H9 (cell line): ENCODE results near the gene SPINT3. TPM values are rescaled to one million over a fixed set of nuclear protein-coding genes. Genes with fewer than 3 reads are reported as not detected.

Experiments used
- DNase-seq: peaks from one replicate; pipeline ENCODE4 v3.0.0-alpha.2; 2017
- H2AFZ ChIP-seq: one replicate; pipeline ENCODE4 v1.6.1; 2013; ENCODE audit warnings: mild to moderate bottlenecking, low read length, control low read depth, moderate library complexity
- H2AK5ac ChIP-seq: 2 replicates; pipeline ENCODE4 v1.6.1; 2013; ENCODE audit warnings: low read length, control low read depth, mixed read lengths; ENCODE audit not compliant: insufficient read length
- H2BK120ac ChIP-seq: one replicate; pipeline ENCODE4 v1.6.1; 2013; ENCODE audit warnings: low read depth, mild to moderate bottlenecking, low read length, control low read depth, inconsistent platforms; ENCODE audit not compliant: poor library complexity, severe bottlenecking
- H2BK12ac ChIP-seq: 2 replicates; pipeline ENCODE4 v1.6.1; 2013; ENCODE audit warnings: low read length, control low read depth, mixed read lengths, low read depth; ENCODE audit not compliant: insufficient read length
- H2BK15ac ChIP-seq: 2 replicates; pipeline ENCODE4 v1.6.1; 2013; ENCODE audit warnings: low read depth, low read length, control low read depth
- H2BK20ac ChIP-seq: one replicate; pipeline ENCODE4 v1.6.1; 2013; ENCODE audit warnings: low read depth, mild to moderate bottlenecking, low read length, control low read depth, inconsistent platforms; ENCODE audit not compliant: poor library complexity, severe bottlenecking
- H2BK5ac ChIP-seq: 2 replicates; pipeline ENCODE4 v1.6.1; 2013; ENCODE audit warnings: low read length, control low read depth, mixed read lengths; ENCODE audit not compliant: insufficient read length
- H3K14ac ChIP-seq: 2 replicates; pipeline ENCODE4 v1.6.1; 2013; ENCODE audit warnings: low read length, control low read depth; ENCODE audit not compliant: insufficient read depth
- H3K18ac ChIP-seq: 2 replicates; pipeline ENCODE4 v1.6.1; 2013; ENCODE audit warnings: low read depth, mild to moderate bottlenecking, mixed read lengths, low read length, control low read depth; ENCODE audit not compliant: insufficient read length
- H3K23ac ChIP-seq: 2 replicates; pipeline ENCODE4 v1.6.1; 2013; ENCODE audit warnings: low read length, control low read depth, mixed read lengths, low read depth; ENCODE audit not compliant: insufficient read length
- H3K23me2 ChIP-seq: 2 replicates; pipeline ENCODE4 v1.6.1; 2013; ENCODE audit warnings: low read depth, mild to moderate bottlenecking, mixed read lengths, low read length, control low read depth; ENCODE audit not compliant: insufficient read length, poor library complexity, severe bottlenecking
- H3K27ac ChIP-seq: 2 replicates; pipeline ENCODE4 v1.5.1; 2013; ENCODE audit warnings: low read length, control low read depth, mixed read lengths, low read depth; ENCODE audit not compliant: insufficient read length
- H3K27me3 ChIP-seq: 2 replicates; pipeline ENCODE4 v1.6.1; 2013; ENCODE audit warnings: low read length, control low read depth, inconsistent platforms; ENCODE audit not compliant: insufficient read depth
- H3K4ac ChIP-seq: 2 replicates; pipeline ENCODE4 v1.6.1; 2013; ENCODE audit warnings: low read depth, mild to moderate bottlenecking, control low read depth, inconsistent platforms, low read length, moderate library complexity
- H3K4me1 ChIP-seq: 2 replicates; pipeline ENCODE4 v1.6.1; 2013; ENCODE audit warnings: low read length, control low read depth, inconsistent platforms; ENCODE audit not compliant: insufficient read depth
- H3K4me2 ChIP-seq: 2 replicates; pipeline ENCODE4 v1.6.1; 2013; ENCODE audit warnings: low read length, control low read depth, mixed read lengths; ENCODE audit not compliant: insufficient read length, insufficient read depth
- H3K56ac ChIP-seq: 2 replicates; pipeline ENCODE4 v1.6.1; 2013; ENCODE audit warnings: low read depth, mild to moderate bottlenecking, mixed read lengths, low read length, control low read depth; ENCODE audit not compliant: insufficient read length
- H3K79me1 ChIP-seq: 2 replicates; pipeline ENCODE4 v1.6.1; 2013; ENCODE audit warnings: low read depth, mild to moderate bottlenecking, moderate library complexity, low read length, control low read depth, inconsistent platforms; ENCODE audit not compliant: insufficient read depth, poor library complexity, severe bottlenecking
- H3K79me2 ChIP-seq: 2 replicates; pipeline ENCODE4 v1.6.1; 2013; ENCODE audit warnings: low read length, control low read depth, inconsistent platforms; ENCODE audit not compliant: insufficient read depth
- H3K9ac ChIP-seq: 2 replicates; pipeline ENCODE4 v1.6.1; 2013; ENCODE audit warnings: low read length, control low read depth, mixed read lengths; ENCODE audit not compliant: insufficient read length; ENCODE audit errors: extremely low read depth
- H3K9me3 ChIP-seq: one replicate; pipeline ENCODE4 v1.6.1; 2013; ENCODE audit warnings: low read depth, low read length, inconsistent platforms; ENCODE audit not compliant: control insufficient read depth
- H3T11ph ChIP-seq: one replicate; pipeline ENCODE4 v1.6.1; 2013; ENCODE audit warnings: mild to moderate bottlenecking, low read length, control low read depth, inconsistent platforms
- H4K20me1 ChIP-seq: one replicate; pipeline ENCODE4 v1.6.1; 2013; ENCODE audit not compliant: control insufficient read depth, insufficient read length, insufficient read depth
- H4K5ac ChIP-seq: 2 replicates; pipeline ENCODE4 v1.6.1; 2013; ENCODE audit warnings: low read depth, mild to moderate bottlenecking, mixed read lengths, low read length, control low read depth; ENCODE audit not compliant: insufficient read length
- H4K8ac ChIP-seq: replicated peaks from 2 replicates; pipeline ENCODE4 v1.6.1; 2013; ENCODE audit warnings: low read length, control low read depth, mixed read lengths, low read depth; ENCODE audit not compliant: insufficient read length
- H4K91ac ChIP-seq: 2 replicates; pipeline ENCODE4 v1.6.1; 2013; ENCODE audit warnings: low read depth, mild to moderate bottlenecking, moderate library complexity, mixed read lengths, low read length, control low read depth; ENCODE audit not compliant: insufficient read length
- H3K27ac Mint-ChIP-seq, 3 experiments: 2 replicates in 2 of 3; 3 replicates in 1 of 3; pipeline ENCODE4 v1.8.0; 2020 to 2021; ENCODE audit warnings: mixed read lengths in 3 of 3, mild to moderate bottlenecking in 1 of 3, moderate library complexity in 1 of 3
- H3K27me3 Mint-ChIP-seq: 2 replicates; pipeline ENCODE4 v1.8.0; 2021; ENCODE audit warnings: low read depth, mild to moderate bottlenecking, moderate library complexity, mixed read lengths
- H3K36me3 Mint-ChIP-seq, 3 experiments: 2 replicates in 2 of 3; 3 replicates in 1 of 3; pipeline ENCODE4 v1.8.0; 2020 to 2021; ENCODE audit warnings: low read depth in 3 of 3, mixed read lengths in 3 of 3; ENCODE audit not compliant: insufficient read depth in 1 of 3
- H3K4me1 Mint-ChIP-seq, 2 experiments: 2 replicates each; pipeline ENCODE4 v1.8.0; 2020; ENCODE audit warnings: mixed read lengths in 2 of 2
- H3K4me3 Mint-ChIP-seq, 2 experiments: 2 replicates in 1 of 2; 3 replicates in 1 of 2; pipeline ENCODE4 v1.8.0; 2020 to 2021; ENCODE audit warnings: mild to moderate bottlenecking in 2 of 2, mixed read lengths in 2 of 2, moderate library complexity in 1 of 2
- H3K9me3 Mint-ChIP-seq, 2 experiments: 2 replicates in 1 of 2; 3 replicates in 1 of 2; pipeline ENCODE4 v1.8.0; 2020; ENCODE audit warnings: mild to moderate bottlenecking in 2 of 2, mixed read lengths in 2 of 2, moderate library complexity in 1 of 2
- CTCF ChIP-seq: fragments of 200-600 bp; sonication (generic); conservative IDR thresholded peaks from 3 replicates; pipeline ENCODE4 v1.8.0; 2021; ENCODE audit warnings: antibody characterized with exemption, mild to moderate bottlenecking
- WGBS: extraction: QIAGEN DNeasy Blood & Tissue Kit; methylation state at CpG from one replicate; pipeline ENCODE4 v1.1.7; 2013; ENCODE audit warnings: missing lambda C conversion rate, low lambda C conversion rate, mixed read lengths; ENCODE audit not compliant: insufficient read length; ENCODE audit errors: extremely low coverage; 5-methylcytosine and 5-hydroxymethylcytosine counted together
- total RNA-seq: library from RNA; stranded (reverse); gene quantifications from 2 replicates; pipeline ENCODE4 v1.2.1, GENCODE V29; 2021

SPINT3 gene
- total RNA-seq, 1 experiment from 2014 or later, result not detected

- Histone ChIP-seq H3K27ac (no peak overlapping the region), H3K23ac (no peak overlapping the region), H3T11ph (no peak overlapping the region), H3K4me1 (no peaks in the 10 kb centered on the region), H3K23me2 (no peaks in the 10 kb centered on the region), H3K27me3 (no peaks in the 10 kb centered on the region), H3K9ac (no peak overlapping the region), H2BK15ac (no peak overlapping the region), H3K18ac (no peak overlapping the region), H2BK12ac (no peak overlapping the region), H2BK5ac (no peak overlapping the region), H3K14ac (no peak overlapping the region), H2AK5ac (no peak overlapping the region), H4K91ac (no peak overlapping the region), H4K8ac (no peak overlapping the region), H3K79me1 (no peaks in the 10 kb centered on the region), H3K4ac (no peak overlapping the region), H3K9me3 (no peaks in the 10 kb centered on the region), H2AFZ (no peak overlapping the region), H4K20me1 (no peaks in the 10 kb centered on the region), H3K56ac (no peak overlapping the region), H4K5ac (no peak overlapping the region), H2BK120ac (no peak overlapping the region), H3K79me2 (no peaks in the 10 kb centered on the region), H3K4me2 (no peak overlapping the region), H2BK20ac (no peak overlapping the region)
- Mint-ChIP-seq H3K9me3 (no peaks in the 10 kb centered on the region), H3K36me3 (no peaks in the 10 kb centered on the region), H3K27me3 (no peaks in the 10 kb centered on the region; the same call in none of the 2 replicates), H3K27ac (no peak overlapping the region), H3K4me3 (no peak overlapping the region), H3K4me1 (no peaks in the 10 kb centered on the region)
- WGBS, result no CpG with 5 or more reads among the region's 7 CpGs
- no peak for DNase-seq
- no peak for TF ChIP-seq CTCF
These were observed 7.1 kb downstream of the SPINT3 start for GRCh38 chr20:45508068-45508886.
